ENCODE results near the gene POLE. TPM values are rescaled to one million over a fixed set of nuclear protein-coding genes. Genes with fewer than 3 reads are reported as not detected.

The POLE gene
- total RNA-seq, 1 experiment from 2014 or later, result 147 TPM

- Histone ChIP-seq H4K8ac (replicated peaks; ENCODE audit: insufficient read length, low read depth, low read length) (no peak overlapping the region), H2BK15ac (ENCODE audit: low read depth, low read length) (no peak overlapping the region), H3K4me1 (ENCODE audit: insufficient read depth, low read length) (no peaks in the 10 kb centered on the region), H2AK5ac (ENCODE audit: insufficient read length, low read length) (no peak overlapping the region), H3T11ph (ENCODE audit: low read length) (no peak overlapping the region), H3K79me1 (ENCODE audit: insufficient read depth, low read depth, low read length, poor library complexity, severe bottlenecking) (no peaks in the 10 kb centered on the region), H4K5ac (ENCODE audit: insufficient read length, low read depth, low read length) (no peak overlapping the region), H3K9ac (ENCODE audit: extremely low read depth, insufficient read length, low read length) (no peak overlapping the region), H4K91ac (ENCODE audit: insufficient read length, low read depth, low read length) (no peak overlapping the region), H3K4me2 (ENCODE audit: insufficient read depth, insufficient read length, low read length) (no peak overlapping the region), H4K20me1 (ENCODE audit: control insufficient read depth, insufficient read depth, insufficient read length) (no peaks in the 10 kb centered on the region), H2BK5ac (ENCODE audit: insufficient read length, low read length) (no peak overlapping the region), H3K14ac (ENCODE audit: insufficient read depth, low read length) (no peak overlapping the region), H3K18ac (ENCODE audit: insufficient read length, low read depth, low read length) (no peak overlapping the region), H3K27me3 (ENCODE audit: insufficient read depth, low read length) (no peaks in the 10 kb centered on the region), H3K23ac (ENCODE audit: insufficient read length, low read depth, low read length) (no peak overlapping the region), H2BK20ac (ENCODE audit: low read depth, low read length, poor library complexity, severe bottlenecking) (no peak overlapping the region), H2BK12ac (ENCODE audit: insufficient read length, low read depth, low read length) (no peak overlapping the region), H3K79me2 (ENCODE audit: insufficient read depth, low read length) (peaks cover 2% of the 10 kb centered on the region; the same call in 1 of the 2 replicates), H2BK120ac (ENCODE audit: low read depth, low read length, poor library complexity, severe bottlenecking) (no peak overlapping the region), H2AFZ (ENCODE audit: low read length) (no peak overlapping the region), H3K56ac (ENCODE audit: insufficient read length, low read depth, low read length) (no peak overlapping the region), H3K27ac (ENCODE audit: insufficient read length, low read depth, low read length) (no peak overlapping the region), H3K4ac (ENCODE audit: low read depth, low read length) (no peak overlapping the region), H3K23me2 (ENCODE audit: insufficient read length, low read depth, low read length, poor library complexity, severe bottlenecking) (no peaks in the 10 kb centered on the region), H3K9me3 (ENCODE audit: control insufficient read depth, low read depth, low read length) (no peaks in the 10 kb centered on the region)
- Mint-ChIP-seq H3K27me3 (ENCODE audit: low read depth) (no peaks in the 10 kb centered on the region), H3K4me1 (no peaks in the 10 kb centered on the region), H3K4me3 (no peak overlapping the region), H3K27ac (no peak overlapping the region), H3K36me3 (ENCODE audit: insufficient read depth in 1 of 3, low read depth in 3 of 3) (peaks cover 30 to 88% (median 73%) of the 10 kb centered on the region in 3 experiments), H3K9me3 (no peaks in the 10 kb centered on the region)
- WGBS (ENCODE audit: extremely low coverage, insufficient read length, low lambda C conversion rate), result no CpG with 5 or more reads among the region's 27 CpGs
- no peak for TF ChIP-seq CTCF (conservative IDR thresholded peaks at IDR 0.05)
- DNase-seq, result no peak
These were observed 37.8 kb downstream of the POLE start for GRCh38 chr12:132649226-132649945.

Data from H9 (cell line).